K562 (cell line): ENCODE measurements around the gene LY6G6F. TPM values are rescaled to one million over a fixed set of nuclear protein-coding genes. Genes with fewer than 3 reads are reported as not detected.

Source experiments
- FOXM1 ChIP-seq, 2 experiments: fragments of 450-650 bp in 1 of 2; sonication (generic) in 1 of 2; formaldehyde crosslinking in 1 of 2; IDR thresholded peaks; 2 replicates each; pipeline versions ENCODE4 v1.6.1 to v1.9.0; 2017 to 2022; ENCODE audit warnings: low read depth in 2 of 2, mild to moderate bottlenecking in 2 of 2, missing genetic modification reagents in 1 of 2, moderate library complexity in 1 of 2
- HLTF ChIP-seq: fragments of 450-650 bp; IDR thresholded peaks from 2 replicates; pipeline ENCODE4 v1.6.1; 2016
- KAT8 ChIP-seq: fragments of 450-650 bp; IDR thresholded peaks from 2 replicates; pipeline ENCODE4 v1.6.1; 2016; ENCODE audit warnings: low read depth, mild to moderate bottlenecking
- KLF13 ChIP-seq: fragments of 450-650 bp; IDR thresholded peaks from 2 replicates; pipeline ENCODE4 v1.6.1; 2016; ENCODE audit warnings: missing genetic modification characterization, low read depth, mild to moderate bottlenecking, missing compliant biosample characterization, moderate library complexity, borderline replicate concordance
- MED1 ChIP-seq: sonication (generic); formaldehyde crosslinking; IDR thresholded peaks from 2 replicates; pipeline ENCODE4 v1.8.1; 2023; ENCODE audit warnings: missing genetic modification reagents, borderline replicate concordance
- MXI1 ChIP-seq: IDR thresholded peaks from 2 replicates; pipeline ENCODE4 v1.6.1; 2011; ENCODE audit warnings: low read depth, mild to moderate bottlenecking, improper control_type of control experiment, low read length
- SRSF3 ChIP-seq: fragments of 200-400 bp; formaldehyde crosslinking; IDR thresholded peaks from 2 replicates; pipeline ENCODE4 v1.6.1; 2016; ENCODE audit warnings: mild to moderate bottlenecking, low read length, moderate library complexity; ENCODE audit not compliant: insufficient read depth
- TBP ChIP-seq: optimal IDR thresholded peaks from 2 replicates; pipeline ENCODE3; 2011; ENCODE audit warnings: low read depth, low read length, improper control_type of control experiment
- TOE1 ChIP-seq, 2 experiments: fragments of 450-650 bp in 1 of 2; sonication (generic) in 1 of 2; formaldehyde crosslinking in 1 of 2; IDR thresholded peaks; 2 replicates each; pipeline versions ENCODE4 v1.7.1 to v1.8.0; 2016 to 2022; ENCODE audit warnings: borderline replicate concordance in 2 of 2, mild to moderate bottlenecking in 2 of 2, antibody characterized with exemption in 1 of 2, inconsistent platforms in 1 of 2, low read depth in 1 of 2, missing genetic modification reagents in 1 of 2, moderate library complexity in 1 of 2
- TRIM24 ChIP-seq, 2 experiments: fragments of 450-650 bp; IDR thresholded peaks; 2 replicates each; pipeline ENCODE4 v1.6.1; 2016
- ZBTB40 ChIP-seq, 2 experiments: fragments of 450-650 bp in 1 of 2; sonication (generic) in 1 of 2; formaldehyde crosslinking in 1 of 2; IDR thresholded peaks; 2 replicates each; pipeline versions ENCODE4 v1.7.1 to v1.9.0; 2016 to 2022; ENCODE audit warnings: inconsistent platforms in 1 of 2, mild to moderate bottlenecking in 1 of 2, missing genetic modification reagents in 1 of 2
- ZNF12 ChIP-seq: sonication (generic); formaldehyde crosslinking; IDR thresholded peaks from 2 replicates; pipeline ENCODE4 v1.4.0; 2020; ENCODE audit warnings: mild to moderate bottlenecking, missing genetic modification reagents
- ZNF639 ChIP-seq, 2 experiments: fragments of 200-800 bp in 1 of 2; sonication (Bioruptor generic) in 1 of 2; sonication (generic) in 1 of 2; formaldehyde crosslinking in 1 of 2; IDR thresholded peaks in 1 of 2; conservative IDR thresholded peaks in 1 of 2; 2 replicates each; pipeline versions ENCODE4 v1.5.0 to v1.6.1; 2016 to 2020; ENCODE audit warnings: missing compliant biosample characterization in 1 of 2, missing genetic modification characterization in 1 of 2, missing genetic modification reagents in 1 of 2
- ZNF696 ChIP-seq: fragments of 250-450 bp; sonication (Bioruptor Pico); conservative IDR thresholded peaks from 2 replicates; pipeline ENCODE4 v1.4.0; 2020; ENCODE audit warnings: mild to moderate bottlenecking, moderate library complexity
- polyA plus RNA-seq, 8 experiments: library from polyadenylated mRNA; depleted of rRNA in 4 of 8; stranded (reverse) in 5 of 8; unstranded in 3 of 8; fragments of >200 nt; fragmentation: Nextera tagmentation in 2 of 8; fragmentation: Illumina TruSeq in 1 of 8; extraction: Ambion mirVana in 2 of 8; extraction: Trizol in 1 of 8; gene quantifications; 2 replicates each; pipeline versions ENCODE4 v1.2.1 to v1.2.3, GENCODE V29; 2011 to 2014; ENCODE audit warnings: inconsistent platforms in 1 of 8, missing spikeins in 1 of 8
- total RNA-seq, 7 experiments: library from RNA; depleted of rRNA in 6 of 7; stranded (reverse); fragments of >200 nt in 6 of 7; fragmentation: Illumina TruSeq in 2 of 7; extraction: Trizol in 2 of 7; gene quantifications; 2 replicates each; pipeline versions ENCODE4 v1.2.1 to v1.2.3, GENCODE V29; 2011 to 2021; ENCODE audit warnings: low replicate concordance in 1 of 7

Gene LY6G6F
- total and polyA plus RNA-seq, 9 of the 15 experiments (the other 6 are each of a cell fraction or from before 2014, with no cell fraction given) = 0.14 to 0.50 (median 0.28) TPM; not detected in 2

GRCh38 chr6:31660381-31661261, 46.0 kb upstream of the LY6G6F start, which contains the start of gene C6orf47 (continued):
- peak; percentile 51; the same call in 1 of the 2 replicates for TF ChIP-seq FOXM1 (IDR thresholded peaks at IDR 0.05; ENCODE audit: low read depth)
- TF ChIP-seq FOXM1 (CRISPR knock-in tag; IDR thresholded peaks at IDR 0.05; ENCODE audit: low read depth) = 0 out of 2 replicates have a peak, but pooled peaks have one; percentile 44
- no peak for TF ChIP-seq SRSF3
- TF ChIP-seq KAT8 = no peak
- peak; percentile 89 for TF ChIP-seq TBP
- peak; percentile 55 for TF ChIP-seq MXI1
- TF ChIP-seq HLTF = no peak
- TF ChIP-seq MED1 = no peak
- TF ChIP-seq TRIM24 (IDR thresholded peaks at IDR 0.05) = peak in 1 of 2 experiments; percentile 37; a peak in 2 of 4 replicates
- TF ChIP-seq ZNF12 (CRISPR knock-in tag) = no peak
- no peak for TF ChIP-seq ZNF639 (CRISPR knock-in tag; conservative IDR thresholded peaks at IDR 0.05 in 1 of 2, IDR thresholded peaks at IDR 0.05 in 1 of 2)
- peak; percentile 65 for TF ChIP-seq ZBTB40 (IDR thresholded peaks at IDR 0.05)
- no peak for TF ChIP-seq ZBTB40 (CRISPR knock-in tag; IDR thresholded peaks at IDR 0.05)
- peak; percentile 63; the same call in 1 of the 2 replicates for TF ChIP-seq KLF13 (tag)
- 0 out of 2 replicates have a peak, but pooled peaks have one; percentile 66 for TF ChIP-seq ZNF696
- TF ChIP-seq TOE1 (IDR thresholded peaks at IDR 0.05; ENCODE audit: borderline replicate concordance) = no peak
- TF ChIP-seq TOE1 (CRISPR knock-in tag; IDR thresholded peaks at IDR 0.05; ENCODE audit: borderline replicate concordance, low read depth) = no peak; the same call in 1 of the 2 replicates
